Peyer's patch (tissue), 4 donors: ENCODE data around the gene KCNB1.

Source experiments
- CTCF ChIP-seq, 6 experiments: fragments of 450-650 bp in 4 of 6; fragments of 200-600 bp in 2 of 6; sonication (generic) in 1 of 6; IDR thresholded peaks; one replicate each; pipeline ENCODE4 v1.5.1; 2017 to 2019; ENCODE audit warnings: antibody characterized with exemption in 6 of 6, mild to moderate bottlenecking in 3 of 6, moderate library complexity in 1 of 6
- POLR2A ChIP-seq, 2 donors: fragments of 450-650 bp; IDR thresholded peaks; one replicate each; pipeline ENCODE4 v1.5.1; 2017; ENCODE audit warnings: antibody characterized with exemption in 2 of 2, mild to moderate bottlenecking in 2 of 2, moderate library complexity in 2 of 2

GRCh38 chr20:49503176-49503575 lies 20.7 kb upstream of the KCNB1 start:
- no peak for TF ChIP-seq CTCF (IDR thresholded peaks at IDR 0.05)
- no peak for TF ChIP-seq POLR2A (IDR thresholded peaks at IDR 0.05)
